SK-N-SH (cell line): ENCODE measurements around the gene GAGE12F. TPM values are rescaled to one million over a fixed set of nuclear protein-coding genes. Genes with fewer than 3 reads are reported as not detected.
"Not testable (repeated sequence)": the region's sequence is repeated elsewhere in the genome, so short reads cannot be mapped to it uniquely, and the experiment has no call there.

Experiments used
- CTCF ChIA-PET: fragments of 300-600, 350-600 bp; formaldehyde crosslinking; extraction: SDS; loops from one replicate; lab custom pipeline; 2021; lab: Yijun Ruan, JAX
- POLR2A ChIA-PET: fragments of 350-600 bp; sonication (Branson Sonifier 250); formaldehyde crosslinking; extraction: SDS; loops from one replicate; lab custom pipeline; 2020; ENCODE audit warnings: antibody characterized with exemption, inconsistent platforms; lab: Yijun Ruan, JAX
- DNase-seq: peaks from one replicate; pipeline ENCODE4 v3.0.0; 2012
- H2AFZ ChIP-seq: fragments of 200-600 bp; sonication (generic); 2 replicates; pipeline ENCODE4 v1.8.1; 2016; ENCODE audit warnings: antibody characterized with exemption, mild to moderate bottlenecking, low read depth
- H3F3A ChIP-seq: fragments of 200-600 bp; sonication (generic); replicated peaks from 2 replicates; pipeline ENCODE3; 2016; ENCODE audit warnings: antibody characterized with exemption, mild to moderate bottlenecking; ENCODE audit not compliant: insufficient read depth
- H3K27ac ChIP-seq, 2 experiments: fragments of 200-500 bp in 1 of 2; fragments of 200-600 bp in 1 of 2; sonication (Bioruptor generic) in 1 of 2; sonication (generic), shearing (Covaris generic) in 1 of 2; 2 replicates each; pipeline versions ENCODE4 v1.5.1 to v1.6.1; 2014 to 2016; ENCODE audit warnings: low read depth in 2 of 2, inconsistent platforms in 1 of 2, low read length in 1 of 2, mild to moderate bottlenecking in 1 of 2, mixed read lengths in 1 of 2
- H3K27me3 ChIP-seq: fragments of 200-600 bp; sonication (generic), shearing (Covaris generic); 2 replicates; pipeline ENCODE4 v1.6.1; 2016; ENCODE audit warnings: mixed run types; ENCODE audit not compliant: insufficient read depth
- H3K36me3 ChIP-seq, 2 experiments: fragments of 200-500 bp in 1 of 2; fragments of 200-600 bp in 1 of 2; sonication (Bioruptor generic) in 1 of 2; sonication (generic) in 1 of 2; replicated peaks in 1 of 2; 2 replicates each; pipeline versions ENCODE3 to v1.5.1; 2014 to 2016; ENCODE audit warnings: low read length in 1 of 2, mild to moderate bottlenecking in 1 of 2; ENCODE audit not compliant: insufficient read depth in 2 of 2, control insufficient read depth in 1 of 2
- H3K4me1 ChIP-seq, 2 experiments: fragments of 200-500 bp in 1 of 2; fragments of 200-600 bp in 1 of 2; sonication (Bioruptor generic) in 1 of 2; sonication (generic), shearing (Covaris generic) in 1 of 2; 2 replicates each; pipeline versions ENCODE4 v1.5.1 to v1.6.1; 2014 to 2016; ENCODE audit warnings: low read depth in 1 of 2, low read length in 1 of 2, mixed run types in 1 of 2; ENCODE audit not compliant: insufficient read depth in 2 of 2, control insufficient read depth in 1 of 2
- H3K4me2 ChIP-seq: fragments of 200-600 bp; sonication (generic), shearing (Covaris generic); 2 replicates; pipeline ENCODE4 v1.6.1; 2017; ENCODE audit warnings: mixed run types
- H3K4me3 ChIP-seq, 2 experiments: fragments of 200-500 bp in 1 of 2; fragments of 200-600 bp in 1 of 2; sonication (Bioruptor generic) in 1 of 2; sonication (generic), shearing (Covaris generic) in 1 of 2; 2 replicates each; pipeline versions ENCODE4 v1.5.1 to v1.8.1; 2014 to 2016; ENCODE audit warnings: low read depth in 2 of 2, inconsistent platforms in 1 of 2, low read length in 1 of 2, mild to moderate bottlenecking in 1 of 2, mixed read lengths in 1 of 2, moderate library complexity in 1 of 2
- H3K79me2 ChIP-seq: fragments of 200-600 bp; sonication (generic); 2 replicates; pipeline ENCODE4 v1.8.1; 2017; ENCODE audit warnings: mild to moderate bottlenecking; ENCODE audit not compliant: insufficient read depth
- H3K9ac ChIP-seq: fragments of 200-600 bp; sonication (generic); 2 replicates; pipeline ENCODE4 v1.6.1; 2017; ENCODE audit warnings: mixed run types
- H3K9me2 ChIP-seq: fragments of 200-600 bp; sonication (generic); 2 replicates; pipeline ENCODE4 v1.6.1; 2017; ENCODE audit warnings: mixed run types
- H3K9me3 ChIP-seq: fragments of 200-600 bp; sonication (generic); 2 replicates; pipeline ENCODE4 v1.6.1; 2017; ENCODE audit warnings: mixed run types, mild to moderate bottlenecking, moderate library complexity
- H4K20me1 ChIP-seq: fragments of 200-600 bp; sonication (generic); 2 replicates; pipeline ENCODE4 v1.6.1; 2017; ENCODE audit warnings: mild to moderate bottlenecking, mixed run types; ENCODE audit not compliant: insufficient read depth
- WGBS: methylation state at CpG from one replicate; pipeline ENCODE4 v1.1.6; 2017; ENCODE audit warnings: low lambda C conversion rate; 5-methylcytosine and 5-hydroxymethylcytosine counted together
- polyA plus RNA-seq, 3 experiments: library from polyadenylated mRNA; depleted of rRNA; stranded (reverse); fragments of >200 nt; gene quantifications; 2 replicates each; pipeline ENCODE4 v1.2.3, GENCODE V29; 2012

The GAGE12F gene
- polyA plus RNA-seq, 1 of the 3 experiments (the other 2 are of a cell fraction): not detected

DNA sequence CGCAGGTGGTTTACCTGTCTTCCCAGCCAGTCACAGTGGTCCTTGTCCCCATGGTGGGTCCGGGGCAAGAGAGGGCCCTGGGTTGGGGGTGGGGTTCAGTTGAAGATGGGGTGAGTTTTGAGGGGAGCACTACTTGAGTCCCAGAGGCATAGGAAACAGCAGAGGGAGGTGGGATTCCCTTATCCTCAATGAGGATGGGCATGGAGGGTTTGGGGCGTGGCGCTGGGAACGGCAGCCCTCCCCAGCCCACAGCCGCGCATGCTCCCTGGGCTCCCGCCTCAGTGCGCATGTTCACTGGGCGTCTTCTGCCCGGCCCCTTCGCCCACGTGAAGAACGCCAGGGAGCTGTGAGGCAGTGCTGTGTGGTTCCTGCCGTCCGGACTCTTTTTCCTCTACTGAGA lies 9.5 kb downstream of the GAGE12F start, which contains the start of gene GAGE12G:
GAGE12G (plus strand) TSS at position 301 of the 400 bp plus-strand sequence. CDS start 1,155 bp downstream, outside the sequence.
- H3K9me3 ChIP-seq, DNase-seq, CTCF ChIA-PET, H3K27me3 ChIP-seq, H3F3A ChIP-seq, H3K27ac ChIP-seq, H3K9me2 ChIP-seq, POLR2A ChIA-PET, H3K79me2 ChIP-seq, H3K4me2 ChIP-seq, H4K20me1 ChIP-seq, H3K9ac ChIP-seq, H3K36me3 ChIP-seq, H3K4me1 ChIP-seq, H3K4me3 ChIP-seq, H2AFZ ChIP-seq: not testable (repeated sequence)
- WGBS: no CpG with 5 or more reads among the region's 16 CpGs

DNA sequence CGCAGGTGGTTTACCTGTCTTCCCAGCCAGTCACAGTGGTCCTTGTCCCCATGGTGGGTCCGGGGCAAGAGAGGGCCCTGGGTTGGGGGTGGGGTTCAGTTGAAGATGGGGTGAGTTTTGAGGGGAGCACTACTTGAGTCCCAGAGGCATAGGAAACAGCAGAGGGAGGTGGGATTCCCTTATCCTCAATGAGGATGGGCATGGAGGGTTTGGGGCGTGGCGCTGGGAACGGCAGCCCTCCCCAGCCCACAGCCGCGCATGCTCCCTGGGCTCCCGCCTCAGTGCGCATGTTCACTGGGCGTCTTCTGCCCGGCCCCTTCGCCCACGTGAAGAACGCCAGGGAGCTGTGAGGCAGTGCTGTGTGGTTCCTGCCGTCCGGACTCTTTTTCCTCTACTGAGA lies 19.0 kb downstream of the GAGE12F start, which contains the start of gene GAGE12H:
GAGE12H (plus strand) TSS at position 301 of the 400 bp plus-strand sequence. CDS start 1,155 bp downstream, outside the sequence.
- CTCF ChIA-PET, H3K4me1 ChIP-seq, H3K36me3 ChIP-seq, H3K79me2 ChIP-seq, H3K4me2 ChIP-seq, POLR2A ChIA-PET, H2AFZ ChIP-seq, H4K20me1 ChIP-seq, H3K4me3 ChIP-seq, DNase-seq, H3F3A ChIP-seq, H3K27me3 ChIP-seq, H3K9ac ChIP-seq, H3K9me2 ChIP-seq, H3K9me3 ChIP-seq, H3K27ac ChIP-seq: not testable (repeated sequence)
- no CpG with 5 or more reads among the region's 16 CpGs for WGBS

DNA sequence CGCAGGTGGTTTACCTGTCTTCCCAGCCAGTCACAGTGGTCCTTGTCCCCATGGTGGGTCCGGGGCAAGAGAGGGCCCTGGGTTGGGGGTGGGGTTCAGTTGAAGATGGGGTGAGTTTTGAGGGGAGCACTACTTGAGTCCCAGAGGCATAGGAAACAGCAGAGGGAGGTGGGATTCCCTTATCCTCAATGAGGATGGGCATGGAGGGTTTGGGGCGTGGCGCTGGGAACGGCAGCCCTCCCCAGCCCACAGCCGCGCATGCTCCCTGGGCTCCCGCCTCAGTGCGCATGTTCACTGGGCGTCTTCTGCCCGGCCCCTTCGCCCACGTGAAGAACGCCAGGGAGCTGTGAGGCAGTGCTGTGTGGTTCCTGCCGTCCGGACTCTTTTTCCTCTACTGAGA lies 28.6 kb downstream of the GAGE12F start, which contains the start of gene GAGE2A:
GAGE2A (plus strand) TSS at position 301 of the 400 bp plus-strand sequence. CDS start 1,155 bp downstream, outside the sequence.
- H3K4me2 ChIP-seq, H3F3A ChIP-seq, CTCF ChIA-PET, H3K9ac ChIP-seq, H4K20me1 ChIP-seq, H3K9me2 ChIP-seq, H3K9me3 ChIP-seq, H3K4me3 ChIP-seq, H3K4me1 ChIP-seq, H2AFZ ChIP-seq, H3K79me2 ChIP-seq, DNase-seq, POLR2A ChIA-PET, H3K27me3 ChIP-seq, H3K27ac ChIP-seq, H3K36me3 ChIP-seq: not testable (repeated sequence)
- no CpG with 5 or more reads among the region's 16 CpGs for WGBS

DNA sequence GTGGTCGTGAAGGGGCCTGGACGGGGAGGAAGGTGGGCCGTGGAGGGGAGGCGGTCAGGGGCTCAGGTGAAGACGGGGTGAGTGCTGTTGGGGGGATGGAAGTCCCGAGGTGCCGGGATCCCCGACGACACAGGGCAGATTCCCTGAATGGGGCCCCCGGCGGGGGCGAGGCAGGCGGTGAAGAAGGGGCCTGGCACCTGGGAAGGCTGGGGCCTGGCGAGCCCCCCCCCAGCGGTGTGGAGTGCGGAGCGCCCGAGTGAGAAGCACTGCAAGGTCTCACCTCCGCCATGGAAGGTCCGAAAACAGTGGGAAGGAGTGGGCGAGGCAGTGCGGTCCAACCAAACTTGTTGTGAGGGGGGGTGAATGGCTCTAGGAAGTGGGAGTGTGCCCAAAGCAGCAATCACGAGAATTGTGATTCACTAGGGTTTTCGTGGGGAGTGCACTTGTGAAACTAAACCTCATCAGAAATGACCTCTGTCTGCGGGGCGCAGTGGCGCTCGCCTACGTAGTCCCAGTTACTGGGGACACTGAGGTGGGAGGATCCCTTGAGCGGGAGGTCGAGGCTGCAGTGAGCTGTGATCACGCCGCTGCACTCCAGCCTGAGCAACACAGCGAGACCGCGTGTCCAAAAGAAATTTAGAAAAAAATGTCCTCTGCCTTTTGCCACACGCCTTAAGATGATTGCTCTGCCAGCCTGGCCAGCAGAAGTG lies 29.3 kb downstream of the GAGE12F start:
- CTCF ChIA-PET, DNase-seq, H3K9ac ChIP-seq, H3K79me2 ChIP-seq, H3K4me1 ChIP-seq, POLR2A ChIA-PET, H3K9me2 ChIP-seq, H3K27ac ChIP-seq, H2AFZ ChIP-seq, H3K4me3 ChIP-seq, H3K4me2 ChIP-seq, H3K36me3 ChIP-seq, H4K20me1 ChIP-seq, H3K9me3 ChIP-seq, H3K27me3 ChIP-seq, H3F3A ChIP-seq: not testable (repeated sequence)
- 38% methylated on average over 31 of the region's 37 CpGs for WGBS

DNA sequence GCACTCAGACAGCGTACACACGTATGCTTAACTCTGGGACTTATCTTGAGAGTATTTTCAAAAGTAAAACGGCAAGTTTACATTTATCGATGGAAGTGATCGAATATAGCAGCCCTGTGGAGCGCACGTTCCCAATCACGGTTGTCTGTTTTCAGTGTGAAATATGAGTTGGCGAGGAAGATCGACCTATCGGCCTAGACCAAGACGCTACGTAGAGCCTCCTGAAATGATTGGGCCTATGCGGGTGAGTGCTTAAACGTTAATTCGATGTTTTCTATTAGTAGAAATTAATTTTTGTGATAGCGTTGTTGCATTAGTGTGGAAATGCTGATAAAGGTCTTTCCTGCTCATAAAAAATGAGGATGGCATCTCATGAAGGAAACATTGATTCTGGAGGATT lies 29.8 kb downstream of the GAGE12F start:
- WGBS: 51% methylated on average over 14 of the region's 17 CpGs
- not testable (repeated sequence) for H3K36me3 ChIP-seq, H3K9me3 ChIP-seq

DNA sequence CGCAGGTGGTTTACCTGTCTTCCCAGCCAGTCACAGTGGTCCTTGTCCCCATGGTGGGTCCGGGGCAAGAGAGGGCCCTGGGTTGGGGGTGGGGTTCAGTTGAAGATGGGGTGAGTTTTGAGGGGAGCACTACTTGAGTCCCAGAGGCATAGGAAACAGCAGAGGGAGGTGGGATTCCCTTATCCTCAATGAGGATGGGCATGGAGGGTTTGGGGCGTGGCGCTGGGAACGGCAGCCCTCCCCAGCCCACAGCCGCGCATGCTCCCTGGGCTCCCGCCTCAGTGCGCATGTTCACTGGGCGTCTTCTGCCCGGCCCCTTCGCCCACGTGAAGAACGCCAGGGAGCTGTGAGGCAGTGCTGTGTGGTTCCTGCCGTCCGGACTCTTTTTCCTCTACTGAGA lies 38.1 kb downstream of the GAGE12F start, which contains the start of gene GAGE1:
GAGE1 (plus strand) TSS at position 301 of the 400 bp plus-strand sequence. CDS start 1,155 bp downstream, outside the sequence.
- H3K79me2 ChIP-seq, H3K27ac ChIP-seq, H3K4me2 ChIP-seq, H3F3A ChIP-seq, POLR2A ChIA-PET, H3K4me1 ChIP-seq, H3K4me3 ChIP-seq, H3K27me3 ChIP-seq, H3K36me3 ChIP-seq, H4K20me1 ChIP-seq, H3K9ac ChIP-seq, H2AFZ ChIP-seq, H3K9me3 ChIP-seq, CTCF ChIA-PET, DNase-seq, H3K9me2 ChIP-seq: not testable (repeated sequence)
- WGBS: no CpG with 5 or more reads among the region's 16 CpGs

More for the DNA sequence above, 29.8 kb downstream of the GAGE12F start:
- H3K79me2 ChIP-seq, POLR2A ChIA-PET, H3K9me2 ChIP-seq, H2AFZ ChIP-seq, H3F3A ChIP-seq, H3K4me1 ChIP-seq, H3K9ac ChIP-seq, H3K4me2 ChIP-seq, CTCF ChIA-PET, DNase-seq, H3K4me3 ChIP-seq, H3K27me3 ChIP-seq, H3K27ac ChIP-seq, H4K20me1 ChIP-seq: not testable (repeated sequence)
